HPDE6-E6E7 (cell line): Measurements from ENCODE around the gene TNFRSF8.
"Not testable (repeated sequence)": the region's sequence is repeated elsewhere in the genome, so short reads cannot be mapped to it uniquely, and the experiment has no call there.

Source experiments
- DNase-seq: peaks from one replicate; pipeline ENCODE4 v3.0.0; 2011; ENCODE audit warnings: missing footprints; ENCODE audit errors: extremely low spot score

Gene TNFRSF8

GRCh38 chr1:12038356-12039163, 24.5 kb upstream of the TNFRSF8 start:
- no peak for DNase-seq

DNA sequence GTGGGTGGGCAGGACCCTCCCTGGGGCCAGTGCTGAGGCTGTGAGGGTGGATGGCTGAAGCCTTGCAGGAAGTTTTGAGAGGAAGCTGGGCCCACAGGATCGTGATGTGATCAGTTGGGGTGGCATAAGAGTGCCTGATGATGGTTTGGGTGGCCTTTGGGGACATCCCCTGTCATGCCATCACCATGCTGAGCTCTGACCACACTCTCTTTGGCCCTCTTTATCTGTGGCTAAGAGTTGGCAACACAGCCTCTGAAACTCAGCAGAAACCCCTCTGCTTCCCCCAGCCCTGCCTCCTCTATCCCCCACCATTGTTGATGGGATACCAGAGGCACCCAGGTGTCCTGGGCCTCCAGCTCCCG, 24.0 kb upstream of the TNFRSF8 start:
- DNase-seq = no peak

- DNase-seq = not testable (repeated sequence)
These were observed 23.2 kb upstream of the TNFRSF8 start for GRCh38 chr1:12039824-12040456.

DNA sequence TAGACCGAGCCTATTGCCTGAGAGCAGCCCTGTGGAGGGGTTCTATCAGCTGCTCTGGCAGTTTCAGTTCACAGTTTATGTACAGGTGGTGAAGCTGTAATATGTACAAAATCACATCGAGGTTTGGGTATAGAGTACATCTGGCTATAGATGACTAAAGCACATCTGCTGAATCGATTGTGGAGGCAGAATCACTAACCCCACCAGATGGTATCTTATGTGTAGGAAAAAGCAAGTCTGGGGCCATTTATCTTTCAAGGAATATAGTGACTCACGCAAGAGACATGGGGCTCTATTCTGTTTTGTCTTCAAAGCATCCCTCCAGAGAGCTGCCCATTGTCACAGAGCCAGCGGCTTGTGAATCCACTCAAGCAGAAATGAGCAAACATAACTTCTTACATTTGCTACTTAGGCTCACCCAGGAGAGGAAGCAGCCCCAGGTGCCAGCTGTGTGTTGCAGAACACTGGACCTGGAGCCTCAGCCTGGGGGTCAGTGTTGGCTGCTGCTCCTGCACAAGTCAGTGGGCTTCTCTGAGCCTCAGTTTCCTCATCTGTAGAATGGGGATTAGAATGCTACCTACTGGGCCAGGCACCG, 22.5 kb upstream of the TNFRSF8 start:
- no peak for DNase-seq

GRCh38 chr1:12044187-12044877, 18.8 kb upstream of the TNFRSF8 start:
- DNase-seq = not testable (repeated sequence)

DNA sequence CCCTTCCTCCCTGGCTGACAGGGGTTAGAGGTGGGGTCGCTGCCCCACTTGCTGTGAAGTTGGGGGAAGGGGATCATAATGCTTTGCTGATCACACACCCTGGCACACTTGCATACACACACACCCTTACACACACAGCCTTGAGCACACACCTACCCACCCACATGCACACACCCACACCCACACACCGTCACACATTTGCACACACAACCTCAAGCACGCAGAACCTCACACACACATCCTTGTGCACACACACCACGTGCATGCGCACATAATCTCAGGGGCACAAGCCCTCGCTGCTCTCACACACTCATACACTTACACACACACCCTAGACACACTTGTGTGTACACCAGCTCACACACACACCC, 16.4 kb upstream of the TNFRSF8 start:
- DNase-seq = no peak

GRCh38 chr1:12047120-12047876, 15.8 kb upstream of the TNFRSF8 start:
- DNase-seq = no peak

- no peak for DNase-seq
These were observed 14.7 kb upstream of the TNFRSF8 start for GRCh38 chr1:12048372-12048771.

DNA sequence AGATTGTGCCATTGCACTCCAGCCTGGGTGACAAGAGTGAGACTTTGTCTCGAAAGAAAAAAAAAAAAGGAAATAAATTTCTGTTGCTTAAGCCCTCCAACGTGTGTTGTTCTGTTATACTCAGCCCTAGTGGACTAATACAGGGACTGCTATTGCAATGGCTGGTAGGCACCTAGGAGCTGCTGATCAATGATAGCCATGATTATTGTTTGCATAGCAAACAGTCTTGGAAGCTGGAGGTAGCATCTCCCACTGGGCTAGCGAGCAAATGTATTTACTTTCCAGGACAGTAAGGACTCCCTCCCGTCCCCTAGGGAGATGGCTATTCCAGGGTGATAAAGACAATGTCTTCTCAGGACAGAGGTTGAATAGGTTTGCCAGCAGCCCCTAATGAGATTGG, 13.5 kb upstream of the TNFRSF8 start:
- DNase-seq = no peak

GRCh38 chr1:12051361-12051760, 11.7 kb upstream of the TNFRSF8 start:
- DNase-seq = no peak

DNA sequence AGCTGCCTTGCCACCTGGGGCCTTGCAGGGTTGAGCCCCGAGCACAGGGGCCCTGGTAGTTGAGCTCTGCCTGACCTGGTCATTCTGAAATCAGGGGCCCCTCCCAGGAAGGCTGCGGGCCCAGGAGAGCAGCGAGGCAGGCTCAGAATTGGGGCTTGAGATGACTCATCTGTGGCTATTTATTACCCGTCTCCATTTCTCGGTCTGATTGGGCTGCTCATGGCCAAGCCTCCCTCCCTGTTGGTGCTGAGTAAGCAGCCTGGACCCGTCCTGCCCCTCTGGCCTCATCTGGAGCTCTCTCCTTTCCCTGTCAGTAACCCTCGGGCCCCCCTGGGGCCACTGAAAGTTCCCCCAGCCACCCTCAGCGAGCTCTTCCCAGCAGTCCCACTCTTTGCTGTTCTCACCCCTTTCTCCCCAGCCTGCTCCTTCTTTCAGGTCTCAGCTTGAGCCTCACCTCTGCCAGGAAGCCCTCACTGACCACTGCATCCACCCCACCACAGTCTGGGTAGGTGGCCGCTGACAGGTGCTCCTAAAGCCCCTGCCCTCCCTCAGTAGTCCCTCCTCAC, 11.0 kb upstream of the TNFRSF8 start:
- peak; percentile 90 for DNase-seq

DNA sequence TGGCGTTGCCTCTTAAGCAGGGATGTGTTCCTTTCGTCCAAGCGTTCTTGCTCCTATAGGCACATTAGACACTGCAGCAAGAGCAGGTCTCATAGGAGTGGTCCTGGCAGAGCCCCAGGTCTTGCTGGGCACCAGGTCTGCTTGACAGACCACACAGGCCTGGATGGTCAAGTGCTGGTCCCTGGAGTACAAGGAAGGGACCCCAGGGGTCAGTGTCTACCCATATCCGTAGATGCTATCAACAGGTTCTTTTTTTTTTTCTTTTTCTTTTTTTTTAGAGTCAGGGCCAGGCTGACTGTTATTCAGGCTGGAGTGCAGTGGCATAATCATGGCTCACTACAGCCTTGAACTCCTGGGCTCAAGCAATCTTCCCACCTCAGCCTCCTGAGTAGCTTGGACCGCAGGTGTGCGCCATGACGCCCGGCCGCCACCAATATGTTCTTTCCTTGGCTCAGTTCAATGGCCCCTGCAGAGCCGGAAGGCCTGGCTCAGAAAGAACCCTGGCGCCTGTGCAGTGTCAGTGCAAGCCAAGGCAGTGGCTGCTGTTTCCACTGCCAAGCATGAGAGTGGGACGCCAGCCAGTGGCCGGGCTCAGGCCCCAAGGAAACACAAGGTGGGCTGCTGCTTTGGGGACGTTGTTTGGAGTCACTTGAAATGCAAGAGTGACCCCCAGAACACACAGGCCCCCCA, 10.0 kb upstream of the TNFRSF8 start:
- DNase-seq = no peak

DNA sequence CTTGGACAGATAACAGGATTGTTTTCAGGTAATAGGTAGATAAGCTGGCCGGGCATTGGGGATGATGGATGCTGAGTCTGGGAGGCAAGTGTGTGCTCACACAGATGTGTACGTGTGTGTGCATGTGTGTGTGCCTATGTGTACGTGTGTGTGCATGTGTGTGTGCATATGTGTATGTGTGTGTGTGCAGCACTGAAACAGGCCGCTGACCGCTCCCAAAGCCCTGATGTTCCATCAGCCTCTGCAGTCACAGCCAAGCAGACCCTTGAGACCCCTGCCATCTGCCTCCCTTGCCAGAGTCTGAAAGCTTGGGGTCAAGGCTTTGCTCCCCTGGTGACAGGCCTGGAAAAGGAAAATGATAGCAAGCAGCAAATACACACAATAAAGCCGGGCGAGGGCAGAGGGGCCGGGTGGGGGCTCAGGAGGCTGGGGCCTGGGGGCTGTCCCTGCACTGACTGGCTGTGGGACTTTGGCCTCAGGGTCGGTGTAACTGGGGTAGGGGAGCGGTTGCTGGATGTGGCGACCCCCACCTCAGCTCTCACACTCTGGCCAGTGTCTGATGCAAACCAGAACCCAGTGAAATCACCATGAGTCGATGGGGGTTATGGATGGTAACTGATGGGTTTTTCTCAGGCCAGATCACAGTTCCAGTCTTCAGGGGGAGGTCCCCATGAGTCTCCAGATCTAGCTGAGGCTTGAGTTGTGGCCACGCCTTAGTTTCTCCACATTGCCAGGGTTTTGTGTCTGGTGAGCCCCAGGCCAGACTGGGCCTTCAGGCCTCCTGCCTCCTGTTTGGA, 9.2 kb upstream of the TNFRSF8 start:
- DNase-seq = no peak

- no peak for DNase-seq
These were observed 7.8 kb upstream of the TNFRSF8 start for GRCh38 chr1:12055259-12055658.

DNA sequence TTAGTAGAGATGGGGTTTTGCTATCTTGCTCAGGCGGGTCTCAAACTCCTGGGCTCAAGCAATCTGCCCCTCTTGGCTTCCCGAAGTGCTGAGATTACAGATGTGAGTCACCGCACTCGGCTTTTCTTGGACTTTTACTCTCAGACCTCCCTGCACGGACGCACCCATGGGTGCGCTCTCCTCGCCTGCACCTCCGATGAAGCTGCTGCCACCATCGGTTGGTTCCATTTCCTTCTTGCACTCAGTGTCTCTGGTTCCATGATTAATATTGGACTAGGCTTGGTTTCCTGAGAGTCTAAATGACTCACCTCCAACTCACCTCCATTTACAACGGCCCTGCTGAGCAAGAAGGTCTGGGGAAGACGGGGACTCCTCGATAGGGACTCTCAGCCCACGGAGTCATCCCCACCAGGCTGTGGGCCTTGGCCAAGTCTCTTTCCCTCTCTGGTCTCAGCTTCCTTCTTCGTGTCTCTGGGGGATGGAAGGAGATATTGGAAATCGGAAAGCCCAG, 6.7 kb upstream of the TNFRSF8 start:
- peak; percentile 64 for DNase-seq

DNA sequence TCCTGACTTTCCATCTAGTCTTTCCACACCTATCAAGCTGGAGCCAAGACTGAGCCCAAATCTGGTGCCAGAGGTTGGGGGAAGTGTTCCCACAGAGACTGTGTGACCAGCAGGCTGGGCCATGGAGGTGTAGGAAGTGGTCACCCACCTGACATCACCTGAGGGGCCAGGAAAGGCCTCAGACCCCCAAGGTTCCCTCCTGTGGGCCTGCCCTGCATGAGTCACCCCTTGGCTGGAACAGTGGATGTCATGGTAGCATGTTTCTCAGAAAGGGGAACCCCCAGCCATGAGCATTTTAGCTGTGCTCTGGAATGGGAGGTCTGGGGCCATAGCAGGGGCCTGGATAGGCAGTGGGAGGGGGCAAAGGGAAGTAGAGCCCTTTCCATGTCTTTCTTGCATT, 5.7 kb upstream of the TNFRSF8 start:
- no peak for DNase-seq

- no peak for DNase-seq
These were observed 5.0 kb upstream of the TNFRSF8 start for GRCh38 chr1:12057940-12058687.

GRCh38 chr1:12059226-12059625, 3.9 kb upstream of the TNFRSF8 start:
- no peak for DNase-seq
